GM13977 (cell line): Measurements from ENCODE around the gene CRADD.

Source experiments
- DNase-seq: peaks from one replicate; pipeline ENCODE4 v3.0.0; 2012; ENCODE audit warnings: low spot score
- in situ Hi-C: fragments of 300-500 bp; cut with MboI; formaldehyde crosslinking; loops from one replicate; pipeline ENCODE4 v1.12.0; 2022; ENCODE audit warnings: low sequenced_read_pairs, low pct_unique_long_range_greater_than_20kb, mixed read lengths, inconsistent platforms; ENCODE audit not compliant: unreplicated experiment
- TF ChIP-seq, protein P1 (sequence below): IDR thresholded peaks from 2 replicates; pipeline ENCODE4 v1.5.1; 2012; ENCODE audit warnings: mild to moderate bottlenecking, control low read depth; ENCODE audit not compliant: insufficient read depth; ENCODE audit errors: extremely low read depth, missing control alignments

CRADD gene

DNA sequence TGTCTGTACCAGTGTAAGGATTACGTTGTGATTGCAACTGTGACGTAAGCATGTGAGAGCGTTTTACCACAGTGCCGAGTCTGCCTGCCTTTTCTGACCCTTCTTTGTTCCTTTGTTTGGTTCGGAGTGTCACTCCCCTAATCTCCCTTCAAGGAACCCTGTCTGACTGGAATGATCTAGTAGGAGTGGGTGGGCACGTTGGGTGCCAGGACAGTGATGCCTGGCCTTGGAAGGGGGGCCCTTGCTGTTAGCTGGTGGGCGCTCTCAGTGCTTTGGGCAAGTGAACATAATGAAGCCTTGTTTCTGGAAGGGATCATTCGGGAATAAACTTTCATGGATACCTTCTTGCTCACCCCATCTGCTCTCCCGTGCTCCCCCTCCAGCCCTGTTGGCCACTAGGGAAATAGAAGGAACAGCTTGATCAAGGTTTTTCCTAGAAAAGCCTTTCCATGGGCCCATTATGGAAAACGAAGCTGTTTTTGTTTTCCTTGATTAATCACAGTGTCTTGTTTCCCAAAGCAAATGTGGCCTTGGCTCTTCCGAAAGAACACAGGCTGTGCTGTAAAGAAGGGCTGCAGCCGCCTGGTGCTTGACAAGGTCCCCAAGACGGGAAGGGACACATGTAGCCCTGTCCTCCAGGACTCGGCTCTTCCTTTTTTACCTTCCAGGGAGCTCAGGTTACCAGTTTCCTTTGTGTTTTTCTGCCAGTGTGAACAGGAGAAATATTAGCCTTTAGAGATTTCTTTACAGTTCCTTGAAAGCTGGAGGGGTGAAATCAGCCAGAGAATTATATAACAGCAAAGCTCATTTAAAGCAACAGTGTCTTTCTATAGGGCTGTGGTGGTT lies 215.5 kb downstream of the CRADD start:
- no peak for DNase-seq
- in situ Hi-C loops: no loop called here

DNA sequence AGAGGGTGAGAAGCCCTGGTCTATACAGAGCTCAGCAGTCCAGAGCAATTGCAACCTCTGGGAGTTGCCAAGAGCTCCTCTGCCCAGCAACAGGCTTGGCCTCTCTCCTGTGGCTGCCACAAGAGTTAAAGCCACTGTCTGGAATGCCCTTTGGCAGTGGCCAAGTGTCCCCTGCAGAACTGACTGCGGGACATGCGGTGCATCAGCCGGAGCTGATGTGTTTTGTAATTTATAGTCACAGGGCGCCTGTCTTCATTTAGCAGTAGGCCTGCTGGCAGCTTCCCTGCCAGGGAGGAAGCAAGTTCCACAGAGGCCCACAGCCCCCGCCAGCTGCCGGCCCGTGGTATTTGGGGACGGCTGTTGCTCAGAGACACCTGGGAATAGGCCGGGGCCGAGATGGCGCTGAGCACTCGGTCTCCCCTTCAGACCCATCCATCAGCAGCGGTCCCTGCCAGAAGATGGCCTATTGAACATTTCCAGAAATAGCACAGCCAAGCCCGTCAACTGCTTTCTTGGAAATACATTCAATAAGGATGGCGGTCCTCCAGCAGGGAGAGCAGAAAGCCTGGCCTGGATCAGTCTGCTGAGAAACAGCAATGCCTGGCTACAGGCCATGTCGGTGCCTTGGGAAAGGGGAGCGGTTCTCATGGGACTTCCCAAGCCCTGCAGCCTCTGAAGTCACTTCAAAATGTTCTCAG lies 217.4 kb downstream of the CRADD start:
- TF ChIP-seq, protein P1, sequence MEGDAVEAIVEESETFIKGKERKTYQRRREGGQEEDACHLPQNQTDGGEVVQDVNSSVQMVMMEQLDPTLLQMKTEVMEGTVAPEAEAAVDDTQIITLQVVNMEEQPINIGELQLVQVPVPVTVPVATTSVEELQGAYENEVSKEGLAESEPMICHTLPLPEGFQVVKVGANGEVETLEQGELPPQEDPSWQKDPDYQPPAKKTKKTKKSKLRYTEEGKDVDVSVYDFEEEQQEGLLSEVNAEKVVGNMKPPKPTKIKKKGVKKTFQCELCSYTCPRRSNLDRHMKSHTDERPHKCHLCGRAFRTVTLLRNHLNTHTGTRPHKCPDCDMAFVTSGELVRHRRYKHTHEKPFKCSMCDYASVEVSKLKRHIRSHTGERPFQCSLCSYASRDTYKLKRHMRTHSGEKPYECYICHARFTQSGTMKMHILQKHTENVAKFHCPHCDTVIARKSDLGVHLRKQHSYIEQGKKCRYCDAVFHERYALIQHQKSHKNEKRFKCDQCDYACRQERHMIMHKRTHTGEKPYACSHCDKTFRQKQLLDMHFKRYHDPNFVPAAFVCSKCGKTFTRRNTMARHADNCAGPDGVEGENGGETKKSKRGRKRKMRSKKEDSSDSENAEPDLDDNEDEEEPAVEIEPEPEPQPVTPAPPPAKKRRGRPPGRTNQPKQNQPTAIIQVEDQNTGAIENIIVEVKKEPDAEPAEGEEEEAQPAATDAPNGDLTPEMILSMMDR: no peak
- in situ Hi-C loops: no loop called here
- no peak for DNase-seq

More for the DNA sequence above, 215.5 kb downstream of the CRADD start:
- TF ChIP-seq, protein P1: no peak

DNA sequence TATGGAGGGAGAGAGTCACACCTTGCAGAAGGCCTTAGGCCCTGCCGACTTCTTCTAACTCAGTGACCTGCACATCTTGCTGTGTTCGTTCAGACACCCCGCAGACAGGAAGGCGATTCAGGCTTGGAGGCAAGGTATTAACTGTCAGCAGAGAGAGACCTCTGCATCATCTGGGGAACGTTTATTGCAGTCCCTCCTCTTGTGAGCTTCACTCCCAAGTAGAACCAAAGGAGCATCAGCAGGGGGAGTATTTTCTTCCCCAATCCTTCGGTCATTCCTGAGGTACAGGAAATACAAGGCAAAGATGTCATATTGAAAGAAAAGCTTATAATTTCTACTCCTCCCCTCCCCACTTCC lies 217.9 kb downstream of the CRADD start:
- no peak for DNase-seq
- TF ChIP-seq, protein P1: no peak
- in situ Hi-C loops: no loop called here

DNA sequence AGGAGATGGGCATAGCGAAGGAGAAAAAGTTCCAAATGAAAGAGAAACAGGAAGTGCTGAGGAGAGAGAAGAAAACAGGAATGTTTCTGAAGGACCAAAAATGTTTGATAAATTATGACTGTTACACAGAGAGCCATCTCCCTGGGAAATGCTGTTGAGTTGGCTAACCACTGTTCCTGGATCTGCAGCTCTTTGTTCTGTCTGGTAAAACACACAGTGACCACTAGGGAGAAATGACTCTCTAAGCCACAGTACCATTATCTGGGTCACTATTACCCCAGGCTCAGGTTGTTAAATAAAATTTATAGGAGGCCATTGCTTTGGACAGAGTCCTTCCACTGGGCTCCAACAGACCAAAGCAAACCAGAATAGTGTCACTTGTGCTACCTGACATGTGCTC lies 219.3 kb downstream of the CRADD start:
- TF ChIP-seq, protein P1: no peak

DNA sequence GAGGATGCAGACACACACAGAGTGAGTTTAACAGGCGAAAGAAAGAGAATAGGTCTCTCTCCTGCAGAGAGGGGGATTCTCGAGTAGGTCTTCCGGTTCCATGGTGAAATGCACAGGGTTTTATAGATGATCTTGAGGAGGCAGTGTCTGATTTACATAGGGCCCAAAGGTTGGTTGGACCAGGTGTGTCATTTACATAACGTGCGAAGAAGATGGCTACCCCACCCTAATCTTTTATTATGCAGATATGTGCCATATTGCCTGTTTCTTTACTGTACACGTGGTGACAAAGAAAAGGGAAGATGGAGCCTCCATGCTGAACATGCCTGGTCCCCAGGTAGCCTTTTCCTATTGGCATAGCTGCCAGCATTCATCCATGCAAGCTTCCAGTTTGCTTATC lies 219.8 kb downstream of the CRADD start:
- in situ Hi-C loops: no loop called here
- TF ChIP-seq, protein P1: no peak
- no peak for DNase-seq

More for the DNA sequence above, 219.3 kb downstream of the CRADD start:
- in situ Hi-C loops: no loop called here
- no peak for DNase-seq

DNA sequence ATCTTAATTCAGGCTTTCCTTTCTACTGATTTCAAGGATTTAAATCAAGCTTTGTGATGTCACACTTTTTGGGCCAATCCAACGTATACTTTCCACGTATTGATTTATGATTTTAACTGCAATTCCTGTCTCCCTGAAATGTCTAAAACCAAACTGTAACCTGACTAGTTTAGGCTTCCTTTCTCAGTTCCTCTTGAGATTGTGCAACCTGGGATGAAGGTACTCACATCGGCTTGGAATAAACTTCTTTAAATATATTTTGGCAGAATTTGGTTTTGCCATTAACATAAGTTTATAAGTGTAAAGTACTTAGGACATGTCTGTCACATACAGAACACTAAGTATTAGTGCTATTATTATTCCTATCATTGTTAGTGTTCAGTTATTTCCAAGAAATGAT lies 224.6 kb downstream of the CRADD start:
- TF ChIP-seq, protein P1: no peak
- in situ Hi-C loops: no loop called here
- no peak for DNase-seq
